CD4-positive, alpha-beta T cell treated with Interleukin-6 at 100 ng/mL for 8 hours (primary cell): Measurements from ENCODE around the gene KIRREL1.

ENCODE experiments used
- DNase-seq: peaks from one replicate; pipeline ENCODE4 v3.0.0-alpha.2; 2020; ENCODE audit warnings: mixed read lengths, low spot score

The KIRREL1 gene

DNA sequence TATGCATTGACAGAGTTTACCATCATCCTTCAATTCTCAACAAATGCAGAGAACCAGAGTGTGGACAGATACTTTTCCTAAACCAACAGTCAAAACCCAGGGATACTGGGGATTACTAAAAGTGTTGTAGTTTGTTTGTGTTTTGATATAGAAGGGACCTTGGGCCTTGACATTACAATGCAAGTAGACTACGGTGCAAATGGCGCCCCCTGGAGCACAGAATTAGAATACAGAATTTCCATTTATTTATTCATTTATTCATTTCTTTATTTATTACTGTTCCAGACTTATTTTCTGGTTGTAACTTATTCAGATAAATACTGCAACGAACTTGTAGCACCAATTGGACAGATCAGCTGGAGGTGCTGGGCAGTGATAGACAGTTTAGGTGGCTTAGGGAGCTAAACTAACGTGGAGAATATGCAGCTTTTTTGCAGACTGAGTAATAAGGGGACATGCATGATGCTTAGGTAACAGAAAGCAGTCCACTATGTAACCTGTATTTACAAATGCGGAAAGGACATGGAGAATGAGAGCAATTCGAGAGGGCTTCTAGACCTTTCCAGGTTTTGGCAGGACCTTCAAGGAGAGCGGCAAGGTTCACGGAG is 42.6 kb downstream of the KIRREL1 start:
- no peak for DNase-seq

DNA sequence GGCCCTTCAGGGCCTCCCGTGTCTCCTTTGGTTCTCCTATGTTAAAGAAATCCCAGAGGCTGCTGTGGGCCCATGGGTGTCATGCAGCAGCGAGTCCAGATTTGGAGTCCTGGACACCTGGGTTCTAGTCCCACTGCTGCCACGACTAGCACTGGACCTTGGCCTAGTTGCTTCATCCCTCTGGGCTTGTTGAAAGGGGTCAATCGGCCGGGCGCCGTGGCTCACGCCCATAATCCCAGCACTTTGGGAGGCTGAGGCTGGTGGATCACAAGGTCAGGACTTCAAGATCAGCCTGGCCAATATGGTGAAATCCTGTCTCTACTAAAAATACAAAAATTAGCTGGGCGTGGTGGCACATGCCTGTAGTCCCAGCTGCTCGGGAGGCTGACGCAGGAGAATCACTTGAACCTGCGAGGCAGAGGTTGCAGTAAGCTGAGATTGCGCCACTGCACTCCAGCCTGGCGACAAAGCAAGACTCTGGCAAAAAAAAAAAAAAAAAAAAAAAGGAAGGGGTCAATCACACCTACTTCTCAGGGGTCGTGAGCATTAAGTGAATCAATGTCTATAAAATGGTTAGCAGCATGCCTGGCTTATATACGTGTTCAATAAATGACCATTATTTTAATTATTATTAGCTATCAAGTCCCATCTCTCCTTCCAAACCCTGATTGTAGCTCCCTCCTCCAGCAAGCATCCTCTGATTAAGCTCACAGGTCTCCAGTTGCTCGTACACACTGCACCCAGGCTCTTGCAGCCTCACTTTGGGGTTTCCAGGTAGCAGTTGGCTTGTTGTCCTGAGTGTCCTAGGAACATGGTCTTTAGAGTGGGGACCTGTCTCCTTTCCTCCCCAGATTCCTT is 43.8 kb downstream of the KIRREL1 start:
- no peak for DNase-seq

DNA sequence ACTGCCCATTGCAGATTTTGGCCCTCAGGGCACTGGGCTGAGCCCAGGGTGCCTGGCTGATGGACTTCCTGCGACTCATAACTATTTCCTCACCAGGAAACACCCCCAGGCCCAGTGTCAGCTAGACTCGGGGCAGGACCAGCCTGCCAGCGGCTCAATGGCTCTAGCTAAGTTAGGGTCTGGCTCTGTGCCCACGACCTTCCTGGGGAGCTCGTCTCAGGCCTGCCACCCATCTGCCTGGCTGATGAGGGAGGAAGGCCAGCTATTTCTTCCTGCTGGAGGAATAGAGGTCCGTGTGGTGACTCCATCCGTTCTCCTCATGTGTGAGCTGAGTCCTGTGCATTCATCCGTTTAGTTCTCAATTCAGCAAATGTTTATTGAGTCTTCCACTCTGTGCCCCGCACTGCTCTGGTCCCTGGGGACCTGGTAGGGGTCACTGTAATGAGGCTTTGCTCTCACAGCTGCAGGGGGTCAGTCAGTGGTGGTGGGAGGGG is 44.5 kb downstream of the KIRREL1 start:
- no peak for DNase-seq

DNA sequence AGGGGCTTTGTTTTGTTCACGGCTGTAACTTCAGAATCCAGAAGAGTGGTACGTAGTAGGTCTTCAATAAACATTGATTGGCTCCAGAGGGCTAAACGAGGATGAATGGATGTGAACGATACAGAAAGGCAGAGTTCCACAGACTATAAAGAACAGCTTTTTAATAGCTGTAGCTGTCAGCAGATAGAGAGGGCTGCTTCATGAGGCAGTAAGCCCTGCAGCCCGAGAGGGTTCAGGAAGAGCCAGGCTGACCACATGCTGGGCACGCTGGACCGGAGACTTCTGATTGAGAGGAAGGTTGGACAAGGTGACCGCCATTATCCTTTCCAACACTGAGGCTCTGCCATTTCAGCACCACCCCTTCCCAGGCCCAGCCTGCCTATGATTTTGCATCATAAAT is 45.3 kb downstream of the KIRREL1 start:
- DNase-seq, result no peak

DNA sequence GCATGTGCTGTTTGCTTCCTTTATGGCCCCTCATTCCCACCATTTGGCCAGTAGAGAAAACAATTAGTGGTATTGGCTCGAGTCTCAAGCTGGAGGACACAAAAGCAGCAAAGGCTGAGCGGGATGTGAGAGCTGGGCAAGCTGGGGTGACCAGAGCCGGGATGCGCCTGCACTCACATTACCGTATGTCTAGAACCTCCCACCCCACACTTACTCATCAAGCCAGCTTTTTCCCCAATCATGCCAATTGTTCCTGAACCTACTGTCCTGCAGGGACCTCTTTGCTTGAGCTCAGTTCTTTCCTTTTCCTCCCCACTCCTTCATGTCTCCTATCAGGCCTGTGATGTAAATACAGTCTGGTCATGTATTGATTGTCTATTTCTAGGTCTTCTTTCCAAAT is 45.9 kb downstream of the KIRREL1 start:
- DNase-seq, result no peak

DNA sequence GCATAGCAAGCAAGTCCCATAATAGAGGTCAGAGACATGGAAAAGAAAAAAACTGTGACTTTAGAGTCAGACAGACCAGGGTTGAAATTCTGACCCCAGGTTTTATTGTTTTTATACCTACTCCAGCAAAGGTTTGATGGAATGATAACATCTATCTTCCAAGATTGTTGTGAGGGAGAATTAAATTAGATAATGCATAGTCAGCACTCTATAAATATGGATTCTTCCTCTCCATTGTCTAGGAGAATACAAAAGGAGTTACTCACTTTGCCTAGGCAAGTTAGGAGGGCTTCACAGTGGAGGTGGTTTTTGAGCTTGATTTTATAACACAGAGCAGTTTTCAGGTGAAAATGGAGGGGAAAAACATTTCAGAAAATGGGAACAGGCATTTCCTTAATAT is 46.9 kb downstream of the KIRREL1 start:
- DNase-seq, result no peak

DNA sequence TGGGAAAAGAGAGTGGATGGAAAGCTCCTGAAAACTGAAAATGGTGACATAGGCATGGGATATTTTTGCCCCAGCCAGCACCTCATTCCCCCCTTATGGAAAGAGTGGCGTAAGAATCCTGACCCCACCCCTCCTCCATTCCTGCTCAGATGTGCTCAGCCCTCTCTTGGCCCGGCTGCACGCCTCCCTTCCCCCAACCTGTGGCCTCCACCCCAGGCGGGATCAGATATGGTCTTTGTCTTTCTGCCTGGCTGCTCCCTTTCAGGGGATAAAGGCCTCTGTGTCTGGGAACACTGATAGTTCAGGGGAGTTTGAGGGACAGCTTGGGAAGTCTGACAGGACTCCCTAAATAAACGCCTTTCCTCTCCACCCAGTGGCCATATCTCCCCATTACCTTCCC is 49.8 kb downstream of the KIRREL1 start:
- DNase-seq, result no peak

DNA sequence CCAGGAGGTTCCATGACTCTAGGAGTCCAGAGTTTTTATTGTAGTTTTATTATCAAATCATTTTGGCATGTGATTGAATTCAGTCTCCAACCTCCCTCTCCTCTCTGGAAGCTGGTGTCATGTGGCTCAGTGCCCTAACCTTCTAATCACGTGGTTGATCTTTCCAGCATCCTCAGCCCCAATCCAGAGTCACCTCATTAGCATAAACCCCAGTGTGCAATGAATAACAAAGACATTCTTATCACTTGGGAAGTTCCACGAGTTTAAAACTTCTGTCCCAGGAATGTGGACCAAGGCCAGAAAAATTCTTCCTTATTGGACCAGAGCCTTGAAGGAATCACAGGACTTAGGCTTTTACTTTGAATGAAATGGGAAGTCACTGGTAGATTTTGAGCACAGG is 52.2 kb downstream of the KIRREL1 start:
- DNase-seq, result no peak

DNA sequence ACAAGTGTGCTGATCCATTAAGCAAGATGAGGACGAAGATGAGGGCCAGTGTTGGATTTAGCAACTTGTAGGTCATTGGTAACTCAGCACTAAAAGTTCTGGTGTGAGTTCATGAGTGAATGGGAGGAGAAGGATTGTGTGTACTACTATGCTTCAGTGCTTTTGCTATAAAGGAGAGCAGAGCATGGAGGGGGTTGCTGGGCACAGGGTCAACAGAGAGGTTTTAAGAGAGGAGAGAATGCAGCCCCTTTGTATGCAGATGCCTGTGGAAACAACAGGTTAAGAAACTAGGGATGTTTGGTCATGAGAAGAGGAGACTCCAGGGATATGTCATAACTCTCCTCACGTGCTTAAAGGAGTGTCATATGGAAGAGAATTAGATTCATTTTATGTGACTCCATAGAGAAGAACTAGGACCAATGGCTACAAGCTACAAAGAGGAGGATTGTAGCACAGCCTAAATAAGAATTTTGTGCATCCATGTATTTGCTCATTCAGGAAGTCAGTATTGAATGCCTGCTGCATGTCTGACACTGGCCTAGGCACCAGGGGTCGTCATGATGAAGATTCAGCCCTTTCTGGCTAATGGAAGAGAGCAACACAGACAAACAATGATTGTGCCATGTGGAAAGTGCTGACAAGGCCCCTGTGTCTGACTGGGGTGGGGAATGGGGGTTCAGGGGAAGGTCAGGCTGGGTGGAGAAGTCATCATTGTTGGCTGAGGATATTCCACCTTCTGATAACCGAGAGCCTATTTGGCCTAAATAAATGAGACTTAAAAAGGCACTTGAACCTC is 53.5 kb downstream of the KIRREL1 start:
- DNase-seq, result no peak

DNA sequence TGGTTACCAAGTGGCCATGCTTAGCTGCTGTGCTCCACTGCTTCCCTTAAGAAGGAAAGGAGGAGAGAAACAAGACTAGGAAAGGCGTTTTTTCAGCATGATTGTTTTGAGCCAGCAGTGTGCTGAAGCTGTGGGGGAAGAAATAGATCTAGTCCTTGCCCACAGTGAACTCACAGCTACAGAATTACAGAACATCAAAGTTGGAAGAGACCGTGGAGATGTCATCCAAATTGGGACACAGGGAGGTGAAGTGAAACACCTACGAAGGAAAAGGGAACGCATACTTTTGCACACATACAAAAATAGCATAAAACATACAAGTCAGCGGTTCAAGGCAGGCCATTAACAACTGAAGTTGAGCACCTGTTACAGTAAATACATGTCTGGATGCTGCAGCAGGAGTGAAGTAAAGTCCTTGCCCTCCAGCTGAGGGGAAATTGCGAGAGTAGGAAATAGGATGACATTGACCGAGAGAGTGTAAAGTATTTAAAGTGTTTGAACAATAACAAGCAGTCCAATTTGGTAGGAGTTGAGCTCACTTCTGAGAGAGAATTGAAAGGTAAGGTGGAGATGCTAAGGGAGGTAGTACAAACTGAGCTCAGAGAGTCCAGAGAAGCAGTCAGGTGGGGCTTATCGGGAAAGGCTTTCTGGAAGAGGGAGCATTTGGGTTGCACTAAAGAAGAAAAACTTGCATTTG is 55.1 kb downstream of the KIRREL1 start:
- no peak for DNase-seq

DNA sequence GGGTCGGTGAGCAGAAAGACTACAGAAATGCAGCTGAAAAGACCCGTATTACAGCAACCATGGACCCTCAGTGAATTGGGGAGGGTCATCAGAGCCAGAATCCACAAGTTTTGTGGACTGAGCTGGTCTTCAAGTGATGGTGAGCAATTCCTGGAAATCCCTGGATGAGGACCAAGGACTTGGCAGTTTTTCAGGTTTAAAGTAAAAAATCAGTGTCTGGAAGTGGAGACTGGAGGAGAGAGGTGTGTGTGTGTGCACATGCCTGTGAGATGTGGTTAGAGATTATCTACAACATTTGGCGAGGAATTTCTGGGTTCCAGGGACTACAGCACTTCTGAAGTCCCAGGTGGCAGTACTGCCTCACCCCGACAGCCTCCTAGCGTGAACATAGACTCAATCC is 56.4 kb downstream of the KIRREL1 start:
- no peak for DNase-seq

DNA sequence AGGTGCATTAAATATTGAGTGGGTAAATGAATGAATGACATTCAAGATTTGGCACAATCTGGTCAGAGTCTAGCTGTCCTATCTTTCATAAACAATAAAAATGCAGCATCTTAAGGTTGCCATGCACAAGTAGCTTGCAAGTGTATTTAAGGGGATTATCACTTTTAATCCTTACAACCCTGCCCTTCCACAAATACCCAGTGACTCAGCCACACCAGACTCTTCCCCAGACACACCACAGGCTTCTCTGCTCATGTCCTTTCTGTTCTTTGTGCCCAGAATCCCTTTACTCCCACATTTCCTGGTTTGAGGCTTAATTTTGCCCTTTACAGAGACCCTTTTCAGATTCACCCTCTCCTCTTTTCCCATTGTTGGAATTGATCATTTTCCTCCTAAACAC is 59.8 kb downstream of the KIRREL1 start:
- DNase-seq, result no peak

DNA sequence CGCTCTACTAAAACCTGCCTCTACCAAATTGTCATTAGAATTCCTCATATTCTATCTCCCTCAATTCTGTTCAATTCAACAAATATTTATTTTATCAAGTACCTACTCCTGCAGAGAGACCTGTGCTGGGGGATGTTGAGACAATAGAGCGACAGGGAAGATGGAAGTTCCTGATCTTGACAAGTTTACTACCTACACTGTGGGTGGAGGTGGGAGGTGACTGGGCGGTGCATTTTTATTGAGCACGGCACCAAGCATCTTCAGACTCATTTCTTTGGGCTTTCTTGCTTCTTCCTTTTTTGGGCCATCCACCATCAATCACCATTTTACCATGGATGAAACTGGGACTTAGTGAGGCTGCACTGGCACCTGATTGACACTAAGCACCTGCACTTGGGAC is 61.3 kb downstream of the KIRREL1 start:
- no peak for DNase-seq

DNA sequence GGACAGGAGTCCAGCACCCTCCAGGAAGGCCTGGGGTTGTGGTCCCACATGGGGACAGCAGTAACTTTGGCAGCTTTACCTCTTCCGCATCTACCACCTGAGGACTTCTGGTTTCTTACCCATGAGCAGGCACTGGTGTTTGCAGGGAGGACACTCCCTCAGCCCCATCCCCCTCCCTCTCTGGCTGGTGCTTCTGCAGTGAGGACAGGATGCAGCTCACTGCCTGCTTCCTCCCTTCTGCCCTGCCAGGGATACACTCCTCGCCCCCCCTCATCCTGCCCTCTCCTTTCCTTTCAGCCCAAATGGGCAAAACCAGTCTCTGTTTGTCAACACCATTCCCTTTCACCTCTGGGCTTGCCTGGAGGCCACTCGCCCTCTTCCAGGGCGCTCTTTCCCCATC is 62.4 kb downstream of the KIRREL1 start:
- no peak for DNase-seq

DNA sequence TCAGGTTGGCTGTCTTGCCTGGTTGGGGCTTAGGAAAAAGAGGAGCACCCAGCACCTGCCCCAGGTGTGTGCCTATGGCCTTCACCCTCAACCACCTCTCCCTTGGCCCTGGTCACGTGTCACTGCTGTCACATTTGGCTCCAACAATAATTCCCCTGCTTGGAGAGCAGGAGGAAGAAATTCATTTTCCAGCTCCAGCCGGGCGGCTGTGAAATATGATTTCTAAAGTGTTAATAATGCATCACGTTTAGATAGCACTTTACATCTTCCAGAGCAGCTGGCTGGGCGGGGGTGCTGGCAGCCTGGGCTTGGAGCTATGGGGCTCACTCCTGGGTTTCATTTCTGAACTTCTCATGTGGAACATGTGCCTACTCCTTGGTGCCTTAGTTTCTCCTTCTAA is 63.1 kb downstream of the KIRREL1 start:
- DNase-seq, result no peak

DNA sequence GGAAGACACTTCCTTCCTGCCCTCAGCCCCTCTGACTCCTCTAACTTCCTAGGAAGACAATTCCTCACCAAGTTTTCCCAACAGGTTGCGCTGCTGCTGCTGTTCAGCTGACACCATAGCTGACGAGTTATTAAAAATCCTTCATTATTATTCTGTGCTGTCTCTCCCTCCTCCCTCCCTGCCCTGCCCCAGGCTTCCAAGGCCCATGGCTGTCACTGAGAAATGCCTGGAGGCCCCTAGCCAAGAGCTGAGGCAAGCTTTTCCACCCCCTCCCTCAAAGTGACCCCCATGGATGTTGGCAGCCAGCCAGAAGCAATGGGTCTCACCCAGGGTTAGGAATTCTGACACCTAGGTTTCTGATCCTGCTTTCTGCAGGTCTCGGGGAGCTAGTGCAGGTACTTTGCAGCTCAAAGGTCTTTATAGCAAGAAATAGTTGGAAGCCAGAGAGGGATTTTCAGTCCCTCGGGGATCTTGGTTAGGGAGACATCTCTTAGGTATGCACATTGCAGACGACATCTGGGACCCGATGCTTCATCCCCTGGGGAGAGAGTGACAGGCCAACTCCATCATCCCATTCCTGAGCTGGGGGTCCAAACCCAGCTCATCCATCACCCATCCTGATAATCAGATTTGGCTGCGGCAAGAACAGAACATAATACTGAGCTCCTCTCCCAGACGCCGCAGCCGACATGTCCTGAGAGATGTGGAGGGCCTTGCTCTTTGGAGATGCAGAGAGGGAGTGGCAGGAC is 65.0 kb downstream of the KIRREL1 start:
- DNase-seq, result no peak

DNA sequence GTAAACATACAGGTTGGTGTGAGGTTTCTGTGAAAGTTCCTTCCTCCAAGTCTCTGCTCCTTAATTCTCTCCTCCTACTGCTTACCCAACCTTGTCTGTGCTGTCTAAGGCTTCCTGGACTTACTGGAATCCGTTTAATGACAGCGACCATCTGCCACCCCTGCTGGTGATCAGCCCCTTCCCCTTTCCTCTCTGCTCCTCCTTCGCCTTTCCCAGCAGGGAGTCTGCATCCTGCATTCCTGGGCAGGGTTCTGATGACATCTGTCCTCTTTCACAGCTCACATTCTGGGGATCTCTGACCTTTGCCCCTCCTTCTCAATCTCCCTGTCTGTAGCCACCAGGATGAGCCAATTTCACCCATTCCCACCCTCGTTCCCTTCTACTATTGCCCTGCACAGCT is 66.5 kb downstream of the KIRREL1 start:
- no peak for DNase-seq

DNA sequence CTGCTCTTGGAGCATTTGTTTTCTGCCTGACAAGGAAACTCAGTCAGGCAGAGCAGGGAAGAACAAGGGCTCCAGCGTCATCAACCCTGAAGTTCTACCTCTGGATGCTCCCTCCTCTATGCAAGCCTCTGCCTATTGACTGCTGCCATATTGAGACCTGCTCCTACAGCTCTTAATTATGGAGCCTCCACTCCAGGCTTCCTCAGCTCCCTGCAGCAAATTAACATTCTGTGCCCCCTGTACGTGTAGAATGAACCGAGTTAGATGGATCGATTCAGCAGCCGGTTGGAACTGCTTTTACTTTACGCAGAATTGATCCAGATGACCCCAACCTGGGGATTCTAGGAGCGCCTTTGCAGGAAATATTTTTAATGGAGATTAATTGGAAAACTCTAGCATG is 68.7 kb downstream of the KIRREL1 start:
- DNase-seq, result no peak

DNA sequence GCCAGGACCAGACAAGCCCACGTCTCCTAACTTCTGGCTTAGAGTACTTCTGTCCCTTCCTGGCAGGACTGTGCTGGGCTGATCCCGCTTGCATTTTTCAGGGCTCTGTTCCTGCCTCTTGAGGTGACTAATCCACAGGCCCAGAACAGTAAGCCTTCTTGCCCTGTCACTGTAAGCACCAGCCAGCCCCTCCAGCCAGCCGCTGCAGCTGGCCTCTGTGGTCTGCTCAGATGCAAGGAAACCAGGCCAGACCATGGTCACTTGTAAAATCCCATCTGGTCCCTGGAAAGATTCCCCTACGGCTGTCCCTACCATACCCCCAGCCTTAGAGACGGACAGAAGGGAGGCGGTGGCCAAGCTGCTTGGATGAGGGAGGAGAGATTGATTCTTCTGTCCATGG is 74.2 kb downstream of the KIRREL1 start:
- DNase-seq, result no peak

DNA sequence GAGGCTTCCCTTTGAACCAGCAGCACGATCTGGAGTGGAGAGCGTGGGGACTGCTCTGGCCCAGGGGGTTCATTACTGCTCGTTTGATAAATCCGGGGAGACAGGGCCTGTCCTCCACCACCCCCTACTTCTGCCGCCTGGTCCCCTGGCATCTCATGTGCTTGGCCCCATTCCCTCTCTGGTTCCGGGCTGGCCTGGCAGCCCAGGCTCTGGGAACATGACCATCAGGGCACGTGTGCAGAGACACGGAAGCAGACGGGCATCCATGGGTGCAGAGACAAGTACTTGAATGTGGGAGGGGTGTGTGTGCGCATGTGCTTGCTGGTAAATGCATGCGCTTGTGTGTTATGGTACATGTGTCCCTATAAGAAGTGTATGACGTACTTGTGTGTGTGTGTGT is 75.5 kb downstream of the KIRREL1 start:
- DNase-seq, result no peak

DNA sequence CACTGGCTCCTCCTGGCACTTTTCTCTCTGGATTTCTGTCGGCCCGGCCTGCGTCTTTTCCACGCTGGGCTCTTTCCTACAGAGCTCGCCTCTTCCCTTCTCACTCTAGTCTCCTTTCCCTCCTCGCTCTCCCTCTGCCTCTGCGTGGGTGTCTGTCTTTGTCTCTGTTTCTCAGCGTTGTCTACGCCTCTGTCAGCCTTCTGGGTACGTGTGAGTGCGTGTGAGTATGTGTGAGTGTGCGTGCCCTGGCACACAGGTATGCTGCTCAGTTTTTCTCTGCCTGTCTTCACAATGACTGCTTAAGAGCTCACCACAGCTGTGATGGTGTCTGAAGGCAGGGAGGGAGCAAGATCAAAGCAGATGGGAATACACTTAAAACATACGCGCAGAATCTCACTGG is 77.7 kb downstream of the KIRREL1 start:
- DNase-seq, result no peak

DNA sequence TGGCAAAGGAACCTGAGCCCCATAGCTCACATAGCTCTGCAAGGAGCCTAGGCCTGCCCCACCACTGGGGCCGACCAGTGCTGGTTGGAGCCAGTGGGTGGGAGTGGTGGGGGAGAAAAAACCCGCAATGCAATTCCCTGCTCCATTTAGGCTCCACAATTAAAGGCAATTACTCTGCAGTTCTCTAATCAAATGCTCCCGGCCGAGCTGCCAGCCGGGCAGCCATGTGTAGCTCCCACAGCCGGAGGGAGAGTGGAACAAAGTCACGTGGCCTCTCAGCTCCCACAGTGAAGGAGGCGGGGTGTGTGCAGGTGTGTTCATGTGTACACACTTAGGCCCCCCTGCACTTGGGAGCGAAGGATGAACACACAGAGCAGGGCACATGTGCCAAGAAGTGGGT is 81.6 kb downstream of the KIRREL1 start:
- no peak for DNase-seq
